SK-N-SH (cell line): ENCODE measurements around the gene CD33. TPM values are rescaled to one million over a fixed set of nuclear protein-coding genes. Genes with fewer than 3 reads are reported as not detected.

Experiments used
- CTCF ChIA-PET: fragments of 300-600, 350-600 bp; formaldehyde crosslinking; extraction: SDS; loops from one replicate; lab custom pipeline; 2021; lab: Yijun Ruan, JAX
- POLR2A ChIA-PET: fragments of 350-600 bp; sonication (Branson Sonifier 250); formaldehyde crosslinking; extraction: SDS; loops from one replicate; lab custom pipeline; 2020; ENCODE audit warnings: antibody characterized with exemption, inconsistent platforms; lab: Yijun Ruan, JAX
- DNase-seq: peaks from one replicate; pipeline ENCODE4 v3.0.0; 2012
- H2AFZ ChIP-seq: fragments of 200-600 bp; sonication (generic); 2 replicates; pipeline ENCODE4 v1.8.1; 2016; ENCODE audit warnings: antibody characterized with exemption, mild to moderate bottlenecking, low read depth
- H3F3A ChIP-seq: fragments of 200-600 bp; sonication (generic); replicated peaks from 2 replicates; pipeline ENCODE3; 2016; ENCODE audit warnings: antibody characterized with exemption, mild to moderate bottlenecking; ENCODE audit not compliant: insufficient read depth
- H3K27ac ChIP-seq, 2 experiments: fragments of 200-500 bp in 1 of 2; fragments of 200-600 bp in 1 of 2; sonication (Bioruptor generic) in 1 of 2; sonication (generic), shearing (Covaris generic) in 1 of 2; 2 replicates each; pipeline versions ENCODE4 v1.5.1 to v1.6.1; 2014 to 2016; ENCODE audit warnings: low read depth in 2 of 2, inconsistent platforms in 1 of 2, low read length in 1 of 2, mild to moderate bottlenecking in 1 of 2, mixed read lengths in 1 of 2
- H3K27me3 ChIP-seq: fragments of 200-600 bp; sonication (generic), shearing (Covaris generic); 2 replicates; pipeline ENCODE4 v1.6.1; 2016; ENCODE audit warnings: mixed run types; ENCODE audit not compliant: insufficient read depth
- H3K36me3 ChIP-seq, 2 experiments: fragments of 200-500 bp in 1 of 2; fragments of 200-600 bp in 1 of 2; sonication (Bioruptor generic) in 1 of 2; sonication (generic) in 1 of 2; replicated peaks in 1 of 2; 2 replicates each; pipeline versions ENCODE3 to v1.5.1; 2014 to 2016; ENCODE audit warnings: low read length in 1 of 2, mild to moderate bottlenecking in 1 of 2; ENCODE audit not compliant: insufficient read depth in 2 of 2, control insufficient read depth in 1 of 2
- H3K4me1 ChIP-seq, 2 experiments: fragments of 200-500 bp in 1 of 2; fragments of 200-600 bp in 1 of 2; sonication (Bioruptor generic) in 1 of 2; sonication (generic), shearing (Covaris generic) in 1 of 2; 2 replicates each; pipeline versions ENCODE4 v1.5.1 to v1.6.1; 2014 to 2016; ENCODE audit warnings: low read depth in 1 of 2, low read length in 1 of 2, mixed run types in 1 of 2; ENCODE audit not compliant: insufficient read depth in 2 of 2, control insufficient read depth in 1 of 2
- H3K4me2 ChIP-seq: fragments of 200-600 bp; sonication (generic), shearing (Covaris generic); 2 replicates; pipeline ENCODE4 v1.6.1; 2017; ENCODE audit warnings: mixed run types
- H3K4me3 ChIP-seq, 2 experiments: fragments of 200-500 bp in 1 of 2; fragments of 200-600 bp in 1 of 2; sonication (Bioruptor generic) in 1 of 2; sonication (generic), shearing (Covaris generic) in 1 of 2; 2 replicates each; pipeline versions ENCODE4 v1.5.1 to v1.8.1; 2014 to 2016; ENCODE audit warnings: low read depth in 2 of 2, inconsistent platforms in 1 of 2, low read length in 1 of 2, mild to moderate bottlenecking in 1 of 2, mixed read lengths in 1 of 2, moderate library complexity in 1 of 2
- H3K79me2 ChIP-seq: fragments of 200-600 bp; sonication (generic); 2 replicates; pipeline ENCODE4 v1.8.1; 2017; ENCODE audit warnings: mild to moderate bottlenecking; ENCODE audit not compliant: insufficient read depth
- H3K9ac ChIP-seq: fragments of 200-600 bp; sonication (generic); 2 replicates; pipeline ENCODE4 v1.6.1; 2017; ENCODE audit warnings: mixed run types
- H3K9me2 ChIP-seq: fragments of 200-600 bp; sonication (generic); 2 replicates; pipeline ENCODE4 v1.6.1; 2017; ENCODE audit warnings: mixed run types
- H3K9me3 ChIP-seq: fragments of 200-600 bp; sonication (generic); 2 replicates; pipeline ENCODE4 v1.6.1; 2017; ENCODE audit warnings: mixed run types, mild to moderate bottlenecking, moderate library complexity
- H4K20me1 ChIP-seq: fragments of 200-600 bp; sonication (generic); 2 replicates; pipeline ENCODE4 v1.6.1; 2017; ENCODE audit warnings: mild to moderate bottlenecking, mixed run types; ENCODE audit not compliant: insufficient read depth
- CHD2 ChIP-seq: fragments of 150-350 bp; IDR thresholded peaks from 2 replicates; pipeline ENCODE4 v1.6.1; 2018; ENCODE audit warnings: low read length; ENCODE audit not compliant: partially characterized antibody
- ELF1 ChIP-seq: IDR thresholded peaks from 2 replicates; pipeline ENCODE4 v1.4.0; 2012
- EP300 ChIP-seq, 2 experiments: IDR thresholded peaks; 2 replicates each; pipeline versions ENCODE4 v1.4.0 to v1.6.1; 2012; ENCODE audit warnings: borderline replicate concordance in 1 of 2, low read depth in 1 of 2, low read length in 1 of 2
- FOSL2 ChIP-seq: IDR thresholded peaks from 2 replicates; pipeline ENCODE4 v1.4.0; 2012; ENCODE audit warnings: low read depth, mild to moderate bottlenecking, moderate library complexity, borderline replicate concordance
- FOXJ3 ChIP-seq: sonication (generic); formaldehyde crosslinking; IDR thresholded peaks from 2 replicates; pipeline ENCODE4 v1.5.1; 2020; ENCODE audit warnings: mild to moderate bottlenecking, missing genetic modification reagents
- FOXM1 ChIP-seq: IDR thresholded peaks from 2 replicates; pipeline ENCODE4 v1.4.0; 2012; ENCODE audit warnings: low read depth, mild to moderate bottlenecking
- GATA2 ChIP-seq: sonication (generic); formaldehyde crosslinking; IDR thresholded peaks from 2 replicates; pipeline ENCODE4 v1.5.0; 2020; ENCODE audit warnings: mild to moderate bottlenecking, missing genetic modification reagents
- MEF2A ChIP-seq: IDR thresholded peaks from 2 replicates; pipeline ENCODE4 v1.4.0; 2012; ENCODE audit warnings: low read depth, borderline replicate concordance
- MXI1 ChIP-seq: IDR thresholded peaks from 2 replicates; pipeline ENCODE4 v1.6.1; 2012; ENCODE audit warnings: mild to moderate bottlenecking, low read depth, low read length, improper control_type of control experiment
- NRF1 ChIP-seq: IDR thresholded peaks from 2 replicates; pipeline ENCODE4 v1.6.1; 2012; ENCODE audit warnings: low read depth, mild to moderate bottlenecking, low read length
- PBX3 ChIP-seq: IDR thresholded peaks from 2 replicates; pipeline ENCODE4; 2012
- POLR2AphosphoS5 ChIP-seq: IDR thresholded peaks from 2 replicates; pipeline ENCODE4 v1.6.1; 2012; ENCODE audit warnings: low read depth, low read length
- RAD21 ChIP-seq: IDR thresholded peaks from 2 replicates; pipeline ENCODE4 v1.6.1; 2012; ENCODE audit warnings: mild to moderate bottlenecking, low read length
- RFX5 ChIP-seq: IDR thresholded peaks from 2 replicates; pipeline ENCODE4 v1.6.1; 2012; ENCODE audit warnings: mild to moderate bottlenecking, improper control_type of control experiment, low read length
- RXRA ChIP-seq: IDR thresholded peaks from 2 replicates; pipeline ENCODE4 v1.4.0; 2012; ENCODE audit warnings: low read depth, mild to moderate bottlenecking, borderline replicate concordance
- SIN3A ChIP-seq: IDR thresholded peaks from 2 replicates; pipeline ENCODE4 v1.6.1; 2012; ENCODE audit warnings: low read depth, mild to moderate bottlenecking, low read length, moderate library complexity, borderline replicate concordance
- SMC3 ChIP-seq: IDR thresholded peaks from 2 replicates; pipeline ENCODE4 v1.6.1; 2012; ENCODE audit warnings: low read depth, low read length, improper control_type of control experiment
- TEAD4 ChIP-seq: IDR thresholded peaks from 2 replicates; pipeline ENCODE4 v1.4.0; 2012; ENCODE audit warnings: mild to moderate bottlenecking, borderline replicate concordance; ENCODE audit not compliant: insufficient read depth
- YY1 ChIP-seq: IDR thresholded peaks from 2 replicates; pipeline ENCODE4 v1.4.0; 2012; ENCODE audit warnings: low read depth, mild to moderate bottlenecking
- WGBS: methylation state at CpG from one replicate; pipeline ENCODE4 v1.1.6; 2017; ENCODE audit warnings: low lambda C conversion rate; 5-methylcytosine and 5-hydroxymethylcytosine counted together
- polyA plus RNA-seq, 3 experiments: library from polyadenylated mRNA; depleted of rRNA; stranded (reverse); fragments of >200 nt; gene quantifications; 2 replicates each; pipeline ENCODE4 v1.2.3, GENCODE V29; 2012
- TF ChIP-seq, protein P1 (sequence below): fragments of 150-350 bp; IDR thresholded peaks from 2 replicates; pipeline ENCODE4 v1.6.1; 2016; ENCODE audit warnings: mild to moderate bottlenecking, low read depth, low read length
- TF ChIP-seq, protein P2 (sequence below): IDR thresholded peaks from 2 replicates; pipeline ENCODE4 v1.4.0; 2012; ENCODE audit warnings: low read depth, borderline replicate concordance
- TF ChIP-seq, protein P3 (sequence below): fragments of 150-350 bp; IDR thresholded peaks from 2 replicates; pipeline ENCODE4 v1.6.1; 2017; ENCODE audit warnings: antibody characterized with exemption, low read length, low read depth, borderline replicate concordance

The CD33 gene
- polyA plus RNA-seq, 1 of the 3 experiments (the other 2 are of a cell fraction) = 0.36 TPM

DNA sequence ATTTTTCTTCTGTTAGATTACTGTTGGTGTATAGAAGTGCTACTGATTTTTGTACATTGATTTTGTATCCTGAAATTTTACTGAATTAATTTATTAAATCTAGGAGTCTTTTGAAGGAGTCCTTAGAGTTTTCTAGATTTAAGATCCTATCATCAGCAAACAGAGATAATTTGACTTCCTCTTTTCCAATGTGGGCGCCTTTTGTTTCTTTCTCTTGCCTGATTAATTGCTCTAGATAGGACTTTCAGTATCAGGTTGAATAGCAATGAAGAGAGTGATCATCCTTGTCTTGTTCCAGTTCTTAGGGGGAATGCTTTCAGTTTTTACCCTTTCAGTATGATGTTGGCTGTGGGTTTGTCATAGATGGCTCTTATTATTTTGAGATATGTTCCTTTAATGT is 5.6 kb upstream of the CD33 start (continued):
- TF ChIP-seq MXI1 (no peak), NRF1 (no peak), RXRA (no peak), FOSL2 (no peak), GATA2 (CRISPR knock-in tag) (no peak), MEF2A (no peak)
- TF ChIP-seq, protein P1, sequence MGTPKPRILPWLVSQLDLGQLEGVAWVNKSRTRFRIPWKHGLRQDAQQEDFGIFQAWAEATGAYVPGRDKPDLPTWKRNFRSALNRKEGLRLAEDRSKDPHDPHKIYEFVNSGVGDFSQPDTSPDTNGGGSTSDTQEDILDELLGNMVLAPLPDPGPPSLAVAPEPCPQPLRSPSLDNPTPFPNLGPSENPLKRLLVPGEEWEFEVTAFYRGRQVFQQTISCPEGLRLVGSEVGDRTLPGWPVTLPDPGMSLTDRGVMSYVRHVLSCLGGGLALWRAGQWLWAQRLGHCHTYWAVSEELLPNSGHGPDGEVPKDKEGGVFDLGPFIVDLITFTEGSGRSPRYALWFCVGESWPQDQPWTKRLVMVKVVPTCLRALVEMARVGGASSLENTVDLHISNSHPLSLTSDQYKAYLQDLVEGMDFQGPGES = no peak

- TF ChIP-seq CHD2 = no peak
- no peak for TF ChIP-seq EP300 (IDR thresholded peaks at IDR 0.05; ENCODE audit: borderline replicate concordance in 1 of 2, low read depth in 1 of 2, low read length in 1 of 2)
- Histone ChIP-seq H4K20me1 (no peaks in the 10 kb centered on the region), H3K4me2 (no peak overlapping the region), H3K27ac (no peak overlapping the region), H3K36me3 (no peaks in the 10 kb centered on the region), H3K4me3 (no peak overlapping the region), H3K9ac (no peak overlapping the region), H3K9me3 (no peaks in the 10 kb centered on the region), H3K79me2 (no peaks in the 10 kb centered on the region), H2AFZ (no peak overlapping the region), H3K27me3 (no peaks in the 10 kb centered on the region; the same call in 1 of the 2 replicates), H3K9me2 (no peaks in the 10 kb centered on the region), H3F3A (no peaks in the 10 kb centered on the region), H3K4me1 (no peaks in the 10 kb centered on the region)
- DNase-seq = no peak
- POLR2A ChIA-PET = no interaction called here
- CTCF ChIA-PET = no interaction called here
- WGBS = 0% methylated on average over 1 of the region's 1 CpG
Observed at GRCh38 chr19:51219971-51220370, 4.9 kb upstream of the CD33 start.

GRCh38 chr19:51220996-51221395 is 3.9 kb upstream of the CD33 start:
- H3K9me2 ChIP-seq = no peaks in the 10 kb centered on the region
- no peaks in the 10 kb centered on the region for H3K79me2 ChIP-seq
- H3F3A ChIP-seq = no peaks in the 10 kb centered on the region
- H3K4me1 ChIP-seq = no peaks in the 10 kb centered on the region
- H3K9ac ChIP-seq = no peak overlapping the region
- ChIA-PET CTCF (no interaction called here), POLR2A (no interaction called here)
- H3K27me3 ChIP-seq = no peaks in the 10 kb centered on the region; the same call in 1 of the 2 replicates
- H3K4me3 ChIP-seq = no peak overlapping the region
- H3K36me3 ChIP-seq = no peaks in the 10 kb centered on the region
- H4K20me1 ChIP-seq = no peaks in the 10 kb centered on the region
- H3K4me2 ChIP-seq = no peak overlapping the region
- DNase-seq = no peak
- no peak overlapping the region for H2AFZ ChIP-seq
- H3K9me3 ChIP-seq = no peaks in the 10 kb centered on the region
- no peak overlapping the region for H3K27ac ChIP-seq
- TF ChIP-seq YY1 (no peak), MXI1 (no peak), PBX3 (no peak), RFX5 (no peak), POLR2AphosphoS5 (no peak), RAD21 (no peak), SIN3A (no peak), FOXJ3 (CRISPR knock-in tag) (no peak), TEAD4 (no peak), SMC3 (no peak), MEF2A (no peak), FOXM1 (no peak), ELF1 (no peak)
- TF ChIP-seq, protein P1 = no peak
- TF ChIP-seq, protein P2, sequence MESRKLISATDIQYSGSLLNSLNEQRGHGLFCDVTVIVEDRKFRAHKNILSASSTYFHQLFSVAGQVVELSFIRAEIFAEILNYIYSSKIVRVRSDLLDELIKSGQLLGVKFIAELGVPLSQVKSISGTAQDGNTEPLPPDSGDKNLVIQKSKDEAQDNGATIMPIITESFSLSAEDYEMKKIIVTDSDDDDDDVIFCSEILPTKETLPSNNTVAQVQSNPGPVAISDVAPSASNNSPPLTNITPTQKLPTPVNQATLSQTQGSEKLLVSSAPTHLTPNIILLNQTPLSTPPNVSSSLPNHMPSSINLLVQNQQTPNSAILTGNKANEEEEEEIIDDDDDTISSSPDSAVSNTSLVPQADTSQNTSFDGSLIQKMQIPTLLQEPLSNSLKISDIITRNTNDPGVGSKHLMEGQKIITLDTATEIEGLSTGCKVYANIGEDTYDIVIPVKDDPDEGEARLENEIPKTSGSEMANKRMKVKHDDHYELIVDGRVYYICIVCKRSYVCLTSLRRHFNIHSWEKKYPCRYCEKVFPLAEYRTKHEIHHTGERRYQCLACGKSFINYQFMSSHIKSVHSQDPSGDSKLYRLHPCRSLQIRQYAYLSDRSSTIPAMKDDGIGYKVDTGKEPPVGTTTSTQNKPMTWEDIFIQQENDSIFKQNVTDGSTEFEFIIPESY = no peak
- TF ChIP-seq, protein P3, sequence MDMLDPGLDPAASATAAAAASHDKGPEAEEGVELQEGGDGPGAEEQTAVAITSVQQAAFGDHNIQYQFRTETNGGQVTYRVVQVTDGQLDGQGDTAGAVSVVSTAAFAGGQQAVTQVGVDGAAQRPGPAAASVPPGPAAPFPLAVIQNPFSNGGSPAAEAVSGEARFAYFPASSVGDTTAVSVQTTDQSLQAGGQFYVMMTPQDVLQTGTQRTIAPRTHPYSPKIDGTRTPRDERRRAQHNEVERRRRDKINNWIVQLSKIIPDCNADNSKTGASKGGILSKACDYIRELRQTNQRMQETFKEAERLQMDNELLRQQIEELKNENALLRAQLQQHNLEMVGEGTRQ = no peak
